ENCODE measurements around the gene TLK1. TPM values are rescaled to one million over a fixed set of nuclear protein-coding genes. Genes with fewer than 3 reads are reported as not detected.

Gene TLK1
- total RNA-seq, 2 donors from 2014 or later: 69.5 to 82.8 TPM

- Histone ChIP-seq H3K27ac (no peak overlapping the region), H3K4me3 (no peak overlapping the region), H3K9ac (ENCODE audit: low read depth in 2 of 2, low read length in 2 of 2) (no peak overlapping the region), H3K9me3 (no peaks in the 10 kb centered on the region), H3K27me3 (no peaks in the 10 kb centered on the region), H3K36me3 (peaks cover 7% of the 10 kb centered on the region), H3K4me1 (no peaks in the 10 kb centered on the region)
- no peak for DNase-seq
- intact Hi-C loops (cut with DNase I): no loop called here
- TF ChIP-seq CTCF (IDR thresholded peaks at IDR 0.05): no peak
These were observed 151.3 kb downstream of the TLK1 start for GRCh38 chr2:171009386-171009785.

GRCh38 chr2:171008550-171009205 is 152.0 kb downstream of the TLK1 start:
- peaks cover 10% of the 10 kb centered on the region for H3K36me3 ChIP-seq
- no peaks in the 10 kb centered on the region for H3K9me3 ChIP-seq
- intact Hi-C loops (cut with DNase I): no loop called here
- no peak for TF ChIP-seq CTCF (IDR thresholded peaks at IDR 0.05)
- no peak overlapping the region for H3K4me3 ChIP-seq
- H3K27ac ChIP-seq: no peak overlapping the region
- no peak for DNase-seq
- H3K4me1 ChIP-seq: no peaks in the 10 kb centered on the region
- H3K9ac ChIP-seq (ENCODE audit: low read depth in 2 of 2, low read length in 2 of 2): no peak overlapping the region
- H3K27me3 ChIP-seq: no peaks in the 10 kb centered on the region

- no peak for DNase-seq
- H3K27me3 ChIP-seq: no peaks in the 10 kb centered on the region
- no peaks in the 10 kb centered on the region for H3K4me1 ChIP-seq
- intact Hi-C loops (cut with DNase I): no loop called here
- H3K9ac ChIP-seq (ENCODE audit: low read depth in 2 of 2, low read length in 2 of 2): no peak overlapping the region
- peaks cover 10% of the 10 kb centered on the region for H3K36me3 ChIP-seq
- H3K4me3 ChIP-seq: no peak overlapping the region
- no peaks in the 10 kb centered on the region for H3K9me3 ChIP-seq
- no peak overlapping the region for H3K27ac ChIP-seq
- no peak for TF ChIP-seq CTCF (IDR thresholded peaks at IDR 0.05)
These were observed 155.9 kb downstream of the TLK1 start for GRCh38 chr2:171004833-171005232.

GRCh38 chr2:171004363-171004762 is 156.3 kb downstream of the TLK1 start:
- no peak for TF ChIP-seq CTCF (IDR thresholded peaks at IDR 0.05)
- Histone ChIP-seq H3K4me1 (no peaks in the 10 kb centered on the region), H3K4me3 (no peak overlapping the region), H3K9ac (ENCODE audit: low read depth in 2 of 2, low read length in 2 of 2) (no peak overlapping the region), H3K27ac (no peak overlapping the region), H3K36me3 (peaks cover 10% of the 10 kb centered on the region), H3K27me3 (no peaks in the 10 kb centered on the region), H3K9me3 (no peaks in the 10 kb centered on the region)
- no peak for DNase-seq
- intact Hi-C loops (cut with DNase I): no loop called here

- H3K27me3 ChIP-seq: no peaks in the 10 kb centered on the region
- intact Hi-C loops (cut with DNase I): no loop called here
- no peak overlapping the region for H3K4me3 ChIP-seq
- H3K4me1 ChIP-seq: no peaks in the 10 kb centered on the region
- H3K27ac ChIP-seq: no peak overlapping the region
- DNase-seq: no peak
- peaks cover 4% of the 10 kb centered on the region for H3K36me3 ChIP-seq
- no peaks in the 10 kb centered on the region for H3K9me3 ChIP-seq
- H3K9ac ChIP-seq (ENCODE audit: low read depth in 2 of 2, low read length in 2 of 2): no peak overlapping the region
- no peak for TF ChIP-seq CTCF (IDR thresholded peaks at IDR 0.05)
These were observed 161.0 kb downstream of the TLK1 start for GRCh38 chr2:170999654-171000053.
